Measurements from ENCODE around the gene CAMKMT.

Gene CAMKMT

GRCh38 chr2:44615950-44616518, 254.3 kb downstream of the CAMKMT start:
- peak overlapping the region; percentile 84 for H2AFZ ChIP-seq (ENCODE audit: low read length)
- H3K23ac ChIP-seq (ENCODE audit: low read depth, low read length, poor library complexity) = no peak overlapping the region
- no peak overlapping the region for H2BK15ac ChIP-seq (ENCODE audit: low read length)
- no peak overlapping the region for H4K8ac ChIP-seq (ENCODE audit: low read depth, low read length)
- H2BK12ac ChIP-seq (ENCODE audit: low read length) = no peak overlapping the region
- no peak for DNase-seq (ENCODE audit: low spot score)
- WGBS, 2 donors (ENCODE audit: extremely low coverage in 2 of 2, insufficient read length in 2 of 2, insufficient replicate concordance in 1 of 2) = no CpG with 5 or more reads among the region's 4 CpGs
- no peaks in the 10 kb centered on the region for H3K36me3 ChIP-seq (replicated peaks in 1 of 2; ENCODE audit: control insufficient read depth in 2 of 2, insufficient read depth in 2 of 2, low read length in 2 of 2)
- H2BK5ac ChIP-seq (ENCODE audit: low read length) = no peak overlapping the region
- H3K4ac ChIP-seq (ENCODE audit: low read length) = no peak overlapping the region
- H3K4me1 ChIP-seq (ENCODE audit: control insufficient read depth in 2 of 2, insufficient read depth in 1 of 2, low read depth in 1 of 2, low read length in 2 of 2) = peaks cover 3 to 12% of the 10 kb centered on the region in 2 donors
- no peaks in the 10 kb centered on the region for H3K79me1 ChIP-seq (ENCODE audit: low read depth, low read length)
- H3K4me3 ChIP-seq (ENCODE audit: low read length in 2 of 2) = no peak overlapping the region
- peaks cover 0 to 4% of the 10 kb centered on the region in 2 donors for H3K9me3 ChIP-seq (replicated peaks in 1 of 2; ENCODE audit: control insufficient read depth in 2 of 2, insufficient read depth in 1 of 2, low read depth in 1 of 2, low read length in 2 of 2)
- H2AK5ac ChIP-seq (ENCODE audit: low read depth, low read length) = no peak overlapping the region
- H3K9ac ChIP-seq (ENCODE audit: low read depth, low read length, poor library complexity) = no peak overlapping the region
- no peaks in the 10 kb centered on the region for H3K27me3 ChIP-seq (ENCODE audit: control insufficient read depth in 3 of 3, insufficient read depth in 3 of 3, low read depth in 1 of 3, low read length in 3 of 3)
- no peak overlapping the region for H3K14ac ChIP-seq (ENCODE audit: low read length)
- no peak overlapping the region for H3K18ac ChIP-seq (ENCODE audit: low read length)
- no peak overlapping the region for H4K91ac ChIP-seq (ENCODE audit: low read depth, low read length, poor library complexity)
- H3K4me2 ChIP-seq (ENCODE audit: insufficient read depth, low read length, poor library complexity, severe bottlenecking) = no peak overlapping the region
- no peak overlapping the region for H2BK120ac ChIP-seq (ENCODE audit: low read depth, low read length)
- no peak overlapping the region for H3K27ac ChIP-seq (replicated peaks; ENCODE audit: low read length)

- H3K27me3 ChIP-seq (ENCODE audit: control insufficient read depth in 3 of 3, insufficient read depth in 3 of 3, low read depth in 1 of 3, low read length in 3 of 3) = no peaks in the 10 kb centered on the region
- H3K9ac ChIP-seq (ENCODE audit: low read depth, low read length, poor library complexity) = no peak overlapping the region
- H2BK15ac ChIP-seq (ENCODE audit: low read length) = no peak overlapping the region
- H3K14ac ChIP-seq (ENCODE audit: low read length) = no peak overlapping the region
- H3K23ac ChIP-seq (ENCODE audit: low read depth, low read length, poor library complexity) = no peak overlapping the region
- no CpG with 5 or more reads among the region's 3 CpGs for WGBS, 2 donors (ENCODE audit: extremely low coverage in 2 of 2, insufficient read length in 2 of 2, insufficient replicate concordance in 1 of 2)
- H3K27ac ChIP-seq (replicated peaks; ENCODE audit: low read length) = no peak overlapping the region
- H4K8ac ChIP-seq (ENCODE audit: low read depth, low read length) = no peak overlapping the region
- no peak overlapping the region for H3K4ac ChIP-seq (ENCODE audit: low read length)
- H2BK5ac ChIP-seq (ENCODE audit: low read length) = no peak overlapping the region
- H3K4me3 ChIP-seq (ENCODE audit: low read length in 2 of 2) = no peak overlapping the region
- H2AFZ ChIP-seq (ENCODE audit: low read length) = peak overlapping the region; percentile 84
- no peaks in the 10 kb centered on the region for H3K36me3 ChIP-seq (replicated peaks in 1 of 2; ENCODE audit: control insufficient read depth in 2 of 2, insufficient read depth in 2 of 2, low read length in 2 of 2)
- DNase-seq (ENCODE audit: low spot score) = no peak
- H3K79me1 ChIP-seq (ENCODE audit: low read depth, low read length) = no peaks in the 10 kb centered on the region
- H2BK12ac ChIP-seq (ENCODE audit: low read length) = no peak overlapping the region
- no peak overlapping the region for H3K18ac ChIP-seq (ENCODE audit: low read length)
- H3K4me2 ChIP-seq (ENCODE audit: insufficient read depth, low read length, poor library complexity, severe bottlenecking) = no peak overlapping the region
- no peak overlapping the region for H4K91ac ChIP-seq (ENCODE audit: low read depth, low read length, poor library complexity)
- H3K9me3 ChIP-seq (replicated peaks in 1 of 2; ENCODE audit: control insufficient read depth in 2 of 2, insufficient read depth in 1 of 2, low read depth in 1 of 2, low read length in 2 of 2) = peaks cover 0 to under 1% of the 10 kb centered on the region in 2 donors
- H2BK120ac ChIP-seq (ENCODE audit: low read depth, low read length) = no peak overlapping the region
- H3K4me1 ChIP-seq (ENCODE audit: control insufficient read depth in 2 of 2, insufficient read depth in 1 of 2, low read depth in 1 of 2, low read length in 2 of 2) = peaks cover 3 to 12% of the 10 kb centered on the region in 2 donors
- no peak overlapping the region for H2AK5ac ChIP-seq (ENCODE audit: low read depth, low read length)
These were observed 255.0 kb downstream of the CAMKMT start for GRCh38 chr2:44616667-44617155.

- no peak overlapping the region for H3K9ac ChIP-seq (ENCODE audit: low read depth, low read length, poor library complexity)
These were observed 256.7 kb downstream of the CAMKMT start for GRCh38 chr2:44618251-44619023.

GRCh38 chr2:44620189-44620990, 258.6 kb downstream of the CAMKMT start:
- Histone ChIP-seq H3K14ac (ENCODE audit: low read length) (no peak overlapping the region), H2BK12ac (ENCODE audit: low read length) (no peak overlapping the region), H2BK120ac (ENCODE audit: low read depth, low read length) (no peak overlapping the region), H3K36me3 (replicated peaks in 1 of 2; ENCODE audit: control insufficient read depth in 2 of 2, insufficient read depth in 2 of 2, low read length in 2 of 2) (no peaks in the 10 kb centered on the region), H2AFZ (ENCODE audit: low read length) (no peak overlapping the region), H3K9ac (ENCODE audit: low read depth, low read length, poor library complexity) (no peak overlapping the region), H3K27me3 (ENCODE audit: control insufficient read depth in 3 of 3, insufficient read depth in 3 of 3, low read depth in 1 of 3, low read length in 3 of 3) (no peaks in the 10 kb centered on the region), H3K79me1 (ENCODE audit: low read depth, low read length) (no peaks in the 10 kb centered on the region), H3K18ac (ENCODE audit: low read length) (no peak overlapping the region), H3K4ac (ENCODE audit: low read length) (no peak overlapping the region), H3K4me1 (ENCODE audit: control insufficient read depth in 2 of 2, insufficient read depth in 1 of 2, low read depth in 1 of 2, low read length in 2 of 2) (peaks cover 3 to 12% of the 10 kb centered on the region in 2 donors), H3K4me2 (ENCODE audit: insufficient read depth, low read length, poor library complexity, severe bottlenecking) (no peak overlapping the region), H3K4me3 (ENCODE audit: low read length in 2 of 2) (no peak overlapping the region), H3K27ac (replicated peaks; ENCODE audit: low read length) (no peak overlapping the region), H2AK5ac (ENCODE audit: low read depth, low read length) (no peak overlapping the region), H3K9me3 (replicated peaks in 1 of 2; ENCODE audit: control insufficient read depth in 2 of 2, insufficient read depth in 1 of 2, low read depth in 1 of 2, low read length in 2 of 2) (no peaks in the 10 kb centered on the region), H3K23ac (ENCODE audit: low read depth, low read length, poor library complexity) (no peak overlapping the region), H4K91ac (ENCODE audit: low read depth, low read length, poor library complexity) (no peak overlapping the region), H2BK5ac (ENCODE audit: low read length) (no peak overlapping the region), H4K8ac (ENCODE audit: low read depth, low read length) (no peak overlapping the region), H2BK15ac (ENCODE audit: low read length) (no peak overlapping the region)
- WGBS, 2 donors (ENCODE audit: extremely low coverage in 2 of 2, insufficient read length in 2 of 2, insufficient replicate concordance in 1 of 2) = no CpG with 5 or more reads among the region's 2 CpGs
- DNase-seq (ENCODE audit: low spot score) = no peak

More at GRCh38 chr2:44618251-44619023, 256.7 kb downstream of the CAMKMT start:
- Histone ChIP-seq H2AFZ (ENCODE audit: low read length) (no peak overlapping the region), H2BK5ac (ENCODE audit: low read length) (no peak overlapping the region), H2AK5ac (ENCODE audit: low read depth, low read length) (no peak overlapping the region), H3K18ac (ENCODE audit: low read length) (no peak overlapping the region), H3K9me3 (replicated peaks in 1 of 2; ENCODE audit: control insufficient read depth in 2 of 2, insufficient read depth in 1 of 2, low read depth in 1 of 2, low read length in 2 of 2) (no peaks in the 10 kb centered on the region), H2BK120ac (ENCODE audit: low read depth, low read length) (no peak overlapping the region), H3K4me2 (ENCODE audit: insufficient read depth, low read length, poor library complexity, severe bottlenecking) (no peak overlapping the region), H3K23ac (ENCODE audit: low read depth, low read length, poor library complexity) (no peak overlapping the region), H3K14ac (ENCODE audit: low read length) (no peak overlapping the region), H3K27me3 (ENCODE audit: control insufficient read depth in 3 of 3, insufficient read depth in 3 of 3, low read depth in 1 of 3, low read length in 3 of 3) (no peaks in the 10 kb centered on the region), H4K91ac (ENCODE audit: low read depth, low read length, poor library complexity) (no peak overlapping the region), H3K27ac (replicated peaks; ENCODE audit: low read length) (no peak overlapping the region), H3K4me1 (ENCODE audit: control insufficient read depth in 2 of 2, insufficient read depth in 1 of 2, low read depth in 1 of 2, low read length in 2 of 2) (peaks cover 3 to 12% of the 10 kb centered on the region in 2 donors), H4K8ac (ENCODE audit: low read depth, low read length) (no peak overlapping the region), H3K4me3 (ENCODE audit: low read length in 2 of 2) (no peak overlapping the region), H3K36me3 (replicated peaks in 1 of 2; ENCODE audit: control insufficient read depth in 2 of 2, insufficient read depth in 2 of 2, low read length in 2 of 2) (no peaks in the 10 kb centered on the region), H3K79me1 (ENCODE audit: low read depth, low read length) (no peaks in the 10 kb centered on the region), H2BK12ac (ENCODE audit: low read length) (no peak overlapping the region), H3K4ac (ENCODE audit: low read length) (no peak overlapping the region), H2BK15ac (ENCODE audit: low read length) (no peak overlapping the region)
- DNase-seq (ENCODE audit: low spot score) = no peak
- WGBS, 2 donors (ENCODE audit: extremely low coverage in 2 of 2, insufficient read length in 2 of 2, insufficient replicate concordance in 1 of 2) = no CpG with 5 or more reads among the region's 5 CpGs
